NOMO-1 (cell line): ENCODE data around the gene PLCL2.
"Not testable (repeated sequence)": the region's sequence is repeated elsewhere in the genome, so short reads cannot be mapped to it uniquely, and the experiment has no call there.

Source experiments
- DNase-seq, 2 experiments: peaks; one replicate each; lab custom pipeline; 2025; ENCODE audit not compliant: unreplicated experiment in 2 of 2; lab: John Stamatoyannopoulos, UW

The PLCL2 gene

DNA sequence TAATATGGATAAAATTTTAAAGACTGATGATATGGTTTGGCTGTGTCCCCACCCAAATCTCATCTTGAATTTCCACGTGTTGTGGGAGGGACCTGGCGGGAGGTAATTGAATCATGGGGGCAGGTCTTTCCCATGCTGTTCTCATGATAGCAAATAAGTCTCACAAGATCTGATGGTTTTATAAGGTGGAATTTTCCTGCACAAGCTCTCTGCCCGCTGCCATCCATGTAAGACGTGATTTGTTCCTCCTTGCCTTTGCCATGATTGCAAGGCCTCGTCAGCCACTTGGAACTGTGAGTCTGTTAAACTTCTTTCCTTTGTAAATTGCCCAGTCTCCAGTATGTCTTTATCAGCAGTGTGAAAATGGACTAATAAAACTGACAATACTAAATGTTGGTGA is 222.0 kb downstream of the PLCL2 start:
- not testable (repeated sequence) for DNase-seq

DNA sequence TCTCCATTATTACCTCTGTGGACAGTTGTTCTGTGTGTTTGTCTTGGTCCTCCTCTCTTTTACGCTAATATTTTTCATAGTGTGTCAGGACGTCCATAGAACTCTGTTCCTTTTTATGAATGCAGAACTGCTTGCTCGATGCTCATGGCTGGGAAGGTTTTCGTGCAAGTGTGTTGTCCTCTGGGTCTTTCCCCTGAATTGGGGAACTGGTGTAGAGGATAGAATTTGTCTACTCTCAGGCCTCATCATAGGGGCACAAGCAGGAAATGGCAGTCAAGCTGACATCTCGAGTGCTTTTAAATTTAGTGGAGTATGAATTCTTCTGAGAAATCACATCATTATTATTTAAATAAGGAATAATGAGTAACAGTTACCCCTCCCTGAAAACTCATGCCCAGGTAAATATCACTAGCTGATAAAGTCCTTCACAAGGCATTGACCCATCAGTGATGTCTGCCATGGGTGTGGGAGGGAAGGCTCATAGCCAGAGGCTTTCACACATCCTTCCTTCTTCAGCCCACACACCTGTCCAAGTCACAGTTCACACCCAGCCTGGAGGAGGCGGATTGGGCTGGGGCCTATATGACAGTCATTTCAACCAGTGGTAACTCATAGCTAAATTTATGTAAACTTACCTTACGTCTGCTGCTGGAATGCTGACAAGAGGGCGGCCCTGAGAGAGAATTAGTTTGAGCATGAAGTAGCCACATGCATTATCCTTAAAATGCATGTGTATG is 226.1 kb downstream of the PLCL2 start:
- peak in 1 of 2 experiments; percentile 2 for DNase-seq

DNA sequence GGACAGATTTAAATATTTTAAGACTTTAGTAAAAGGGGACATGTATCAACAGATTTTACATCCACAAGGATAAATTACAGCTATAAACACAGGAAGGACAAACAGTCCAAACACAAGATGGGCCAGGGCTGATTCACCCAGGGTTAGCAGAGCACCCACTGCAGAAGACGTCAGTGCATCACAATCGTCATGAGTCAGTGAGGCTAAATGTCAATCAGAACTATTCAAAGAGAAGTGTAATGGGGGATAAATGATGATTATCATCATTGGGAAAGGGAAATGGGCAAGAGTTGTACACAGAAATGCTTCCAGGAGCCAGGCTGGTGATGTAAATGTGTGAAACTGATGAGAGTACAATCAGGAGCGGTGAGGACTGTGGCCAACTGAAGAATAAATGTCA is 226.8 kb downstream of the PLCL2 start:
- DNase-seq = no peak

DNA sequence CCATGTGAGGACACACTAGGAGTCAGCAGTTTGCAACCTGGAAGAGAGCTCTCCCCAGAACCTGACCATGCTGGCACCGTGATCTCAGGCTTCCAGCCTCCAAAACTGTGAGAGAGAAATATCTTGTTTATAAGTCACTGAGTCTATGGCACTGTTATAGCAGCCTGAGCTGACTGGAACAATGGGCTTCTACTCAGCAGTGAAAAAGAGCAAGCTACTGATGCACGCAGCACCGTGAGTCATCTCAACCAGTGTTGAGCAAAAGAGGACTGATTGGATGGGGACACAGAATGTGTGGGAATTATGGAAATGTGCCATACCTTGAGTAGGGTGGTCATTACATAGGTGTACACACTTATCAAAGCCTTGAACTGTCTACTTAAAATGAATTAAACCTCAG is 230.4 kb downstream of the PLCL2 start:
- DNase-seq = no peak

DNA sequence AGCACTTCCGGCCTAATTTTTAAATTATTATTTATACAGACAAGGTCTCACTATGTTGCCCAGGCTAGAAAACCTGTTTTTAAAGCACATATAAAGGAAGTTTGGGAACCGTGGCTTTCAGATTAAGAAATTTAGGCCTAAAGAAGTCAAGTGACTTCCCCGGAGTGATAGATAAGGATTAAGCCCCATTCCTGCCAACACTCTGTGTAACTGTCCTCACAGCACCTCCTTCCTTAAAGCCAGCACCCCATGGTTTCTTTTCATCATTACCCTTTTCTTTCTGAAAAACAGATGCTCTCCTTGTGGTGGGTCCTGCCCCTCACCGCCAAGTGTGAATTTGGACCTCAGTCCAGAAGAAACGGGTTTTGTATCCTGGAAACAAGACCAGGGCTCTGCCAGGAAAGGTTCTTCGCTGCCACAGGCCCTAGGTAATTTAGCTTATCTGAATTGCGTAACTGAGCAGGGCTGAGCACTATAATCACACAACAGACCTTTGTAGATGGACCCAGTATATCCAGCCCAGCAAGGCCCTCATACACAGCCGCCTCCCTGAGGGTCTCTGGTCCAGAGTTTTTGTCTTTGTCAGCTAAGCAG is 231.3 kb downstream of the PLCL2 start:
- no peak for DNase-seq

GRCh38 chr3:17118771-17119170 is 234.0 kb downstream of the PLCL2 start:
- DNase-seq = no peak

- DNase-seq = no peak
Observed at GRCh38 chr3:17119201-17120072, 234.7 kb downstream of the PLCL2 start.

DNA sequence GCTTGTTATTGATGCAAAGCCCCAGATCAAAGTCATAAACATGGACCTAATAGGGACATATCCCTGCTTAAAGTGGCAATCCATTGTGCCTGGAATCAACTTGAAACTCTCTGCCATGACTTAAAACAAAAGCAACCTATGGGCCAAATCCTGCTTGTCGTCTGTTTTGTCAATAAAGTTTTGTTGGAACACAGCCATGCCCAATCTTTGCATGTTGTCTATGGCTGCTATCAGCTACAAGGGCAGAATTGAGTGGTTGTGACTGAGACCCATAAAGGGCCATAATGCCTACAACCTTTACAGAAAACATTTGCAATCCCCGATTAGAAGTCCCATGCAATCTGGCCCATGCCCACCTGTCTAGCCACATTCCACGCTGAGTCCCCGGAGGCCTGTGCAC is 235.4 kb downstream of the PLCL2 start:
- DNase-seq = no peak

DNA sequence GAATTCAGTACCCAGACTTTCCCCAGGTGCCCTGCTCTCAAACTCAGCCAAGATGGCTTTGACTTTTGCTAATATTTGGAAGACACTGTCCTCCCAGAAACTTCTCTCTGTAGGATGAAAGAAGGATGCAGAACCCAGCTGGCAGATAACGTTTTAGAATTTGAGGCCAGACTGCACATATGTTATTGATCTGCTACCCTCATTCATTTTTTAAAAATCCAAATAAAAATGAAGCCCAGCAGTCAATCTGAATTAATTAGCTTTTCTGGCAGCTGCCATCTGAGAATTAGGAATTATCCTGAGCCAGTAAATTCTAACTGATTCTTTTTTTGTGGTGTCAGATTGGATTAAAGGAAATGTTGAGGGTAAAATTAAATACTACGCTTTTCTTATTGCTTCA is 236.6 kb downstream of the PLCL2 start:
- DNase-seq = no peak

GRCh38 chr3:17122758-17123157 is 238.0 kb downstream of the PLCL2 start:
- DNase-seq = no peak

DNA sequence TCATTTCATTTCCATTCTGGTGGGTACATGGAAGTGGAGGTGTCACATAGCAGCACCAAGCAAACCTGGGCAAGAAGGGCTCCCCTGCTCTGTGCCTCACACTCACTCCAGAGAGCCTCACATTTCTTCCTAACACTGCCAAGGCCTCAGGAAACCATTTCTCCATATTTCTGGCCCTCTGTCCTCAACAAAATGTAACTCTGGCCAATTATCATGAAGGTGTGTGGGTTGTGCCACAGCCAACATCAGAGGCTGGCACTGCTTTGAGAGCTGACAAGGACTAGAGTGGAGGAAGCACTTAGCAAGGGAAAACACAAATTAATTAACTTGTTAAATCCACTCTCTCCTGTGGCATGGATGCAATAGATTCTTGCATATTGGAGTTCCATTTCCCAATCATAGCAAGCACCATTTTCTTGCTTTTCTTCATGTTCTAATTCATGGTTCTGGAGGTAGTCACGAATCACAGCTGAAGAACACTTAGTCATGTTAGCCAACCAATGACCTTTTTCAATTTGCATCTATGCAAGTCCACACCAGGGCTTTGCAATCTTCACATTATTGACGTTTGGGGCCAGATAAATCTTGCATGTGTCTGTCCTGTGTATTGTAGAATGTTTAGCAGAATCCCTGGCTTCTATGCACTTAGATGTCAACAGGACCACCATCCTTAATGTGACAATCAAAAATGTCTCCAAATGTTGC is 241.1 kb downstream of the PLCL2 start:
- no peak for DNase-seq

DNA sequence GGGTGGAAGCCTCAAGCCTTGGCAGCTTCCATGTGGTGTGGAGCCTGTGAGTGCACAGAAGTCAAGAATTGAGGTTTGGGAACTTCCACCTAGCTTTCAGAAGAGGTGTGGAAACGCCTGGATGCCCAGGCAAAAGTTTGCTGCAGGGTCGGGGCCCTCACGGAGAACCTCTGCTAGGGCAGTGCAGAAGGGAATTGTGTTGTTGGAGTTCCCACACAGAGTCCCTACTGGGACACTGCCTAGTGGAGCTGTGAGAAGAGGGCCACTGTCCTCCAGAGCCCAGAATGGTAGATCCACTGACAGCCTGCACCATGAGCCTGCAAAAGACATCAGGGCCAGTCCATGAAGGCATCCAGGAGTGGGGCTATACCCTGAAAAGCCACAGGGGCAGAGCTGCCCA is 243.9 kb downstream of the PLCL2 start:
- DNase-seq = not testable (repeated sequence)

GRCh38 chr3:17129556-17129955 is 244.8 kb downstream of the PLCL2 start:
- DNase-seq = no peak

DNA sequence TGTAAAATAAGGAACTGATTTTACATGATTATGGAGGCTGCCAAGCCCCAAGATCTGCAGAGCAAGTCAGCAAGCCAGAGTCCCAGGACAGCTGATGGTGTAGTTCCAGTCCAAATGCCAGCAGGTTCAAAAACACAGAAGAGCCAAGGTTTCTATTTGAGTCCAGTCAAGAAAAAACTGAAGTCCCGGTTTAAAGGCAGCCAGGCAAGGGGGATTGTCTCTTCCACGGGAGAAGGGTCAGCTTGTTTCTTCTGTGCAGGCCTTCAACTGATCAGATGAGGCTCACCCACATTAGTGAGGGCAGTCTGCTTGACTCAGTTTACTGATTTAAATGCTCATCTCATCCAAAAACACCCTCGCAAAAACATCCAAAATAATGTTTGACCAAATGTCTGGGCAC is 246.2 kb downstream of the PLCL2 start:
- no peak for DNase-seq

GRCh38 chr3:17132286-17133115 is 247.7 kb downstream of the PLCL2 start:
- no peak for DNase-seq

DNA sequence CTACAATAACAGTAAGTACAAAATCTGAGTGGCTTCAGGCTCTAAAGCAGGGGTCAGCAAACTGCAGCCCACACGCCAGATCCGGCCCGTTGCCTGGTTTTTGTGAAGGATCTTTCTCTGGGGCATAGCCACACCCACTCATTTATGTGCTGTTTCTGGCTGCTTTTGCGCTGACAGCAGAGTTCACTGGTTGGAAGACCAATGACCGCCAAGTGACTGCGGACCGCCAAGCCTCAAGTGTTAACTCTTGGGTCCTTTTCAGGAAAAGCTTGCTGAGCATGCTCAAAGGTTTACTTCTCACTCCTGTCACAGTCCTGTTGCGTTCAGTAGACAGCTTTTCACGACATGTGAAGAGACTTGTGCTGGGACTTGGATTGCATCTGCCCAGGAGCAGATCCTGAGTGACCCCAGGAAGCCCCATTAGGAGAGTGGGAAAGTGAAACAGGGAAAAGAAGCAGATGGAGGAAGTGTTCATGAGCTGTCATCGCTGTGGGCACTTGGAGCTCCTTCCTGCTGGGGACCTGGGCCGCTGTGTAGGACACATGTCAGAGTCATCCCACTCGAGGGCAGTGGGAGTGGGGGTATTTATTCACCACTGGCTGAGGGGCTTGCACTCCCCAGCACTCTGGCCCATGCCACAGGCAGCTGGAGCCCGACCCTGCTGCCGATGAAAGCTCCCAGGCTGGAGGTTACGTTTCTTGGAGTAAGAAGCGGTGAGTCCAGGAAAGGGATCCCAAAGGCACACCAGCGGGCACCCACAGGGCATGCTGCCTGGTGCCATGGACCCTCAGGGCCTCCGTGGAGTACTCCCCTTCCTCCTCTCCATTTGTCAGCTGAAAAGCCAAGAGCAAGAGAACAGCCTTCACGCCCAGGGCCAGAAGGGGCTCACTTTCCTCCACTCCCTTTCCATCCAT is 249.1 kb downstream of the PLCL2 start:
- no peak for DNase-seq

- no peak for DNase-seq
Observed at GRCh38 chr3:17135696-17136095, 250.9 kb downstream of the PLCL2 start.

- DNase-seq = no peak
Observed at GRCh38 chr3:17136136-17136721, 251.5 kb downstream of the PLCL2 start.

- DNase-seq = no peak
Observed at GRCh38 chr3:17137321-17137826, 252.6 kb downstream of the PLCL2 start.
